Measurements from ENCODE around the gene GPRC5A. TPM values are rescaled to one million over a fixed set of nuclear protein-coding genes. Genes with fewer than 3 reads are reported as not detected.

GPRC5A gene
- total and polyA plus RNA-seq, 2 of the 8 experiments (the other 6 are each of a cell fraction or from before 2014, with no cell fraction given) = 1.0 to 1.4 TPM

DNA sequence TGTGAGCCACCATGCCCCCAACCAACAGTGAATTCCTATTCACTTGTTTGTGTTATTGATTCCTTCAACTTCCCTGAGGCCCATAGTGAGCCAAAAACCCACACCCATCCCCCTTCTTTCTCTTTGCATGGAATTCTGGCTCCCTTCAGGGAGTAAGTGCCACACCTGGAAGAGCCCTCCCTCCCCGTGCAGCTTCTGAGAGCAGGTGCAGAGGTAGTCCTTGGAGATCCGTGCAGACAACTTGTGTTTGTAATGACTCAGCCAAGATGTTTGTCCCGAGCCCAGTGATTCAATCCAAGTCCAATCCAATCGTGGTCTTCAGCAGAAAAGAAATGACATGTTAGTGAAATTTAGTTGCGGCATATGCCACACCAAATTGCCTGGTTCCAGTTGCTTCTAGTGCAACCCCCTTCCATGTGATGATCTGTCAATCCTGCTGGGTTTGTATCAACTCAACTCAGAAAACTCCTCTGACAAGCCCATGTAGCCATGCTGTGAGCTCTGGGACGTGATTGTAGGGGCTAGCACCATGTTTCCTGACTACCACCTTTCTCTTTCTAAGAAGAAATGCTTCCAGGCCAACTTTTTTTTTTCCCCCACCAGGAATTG lies 27.5 kb downstream of the GPRC5A start:
- Histone ChIP-seq H3K23ac (ENCODE audit: insufficient read length) (no peak overlapping the region), H2BK120ac (replicated peaks; ENCODE audit: low read depth, low read length) (no peak overlapping the region), H3K27me3 (replicated peaks in 1 of 4; ENCODE audit: control insufficient read depth in 3 of 4, extremely low read depth in 1 of 4, insufficient read depth in 3 of 4, low read length in 3 of 4) (no peaks in the 10 kb centered on the region; a peak in 1 of 7 replicates), H2BK15ac (ENCODE audit: low read length) (no peak overlapping the region), H3K4me3 (ENCODE audit: extremely low read depth in 1 of 4, insufficient read depth in 2 of 4, low read depth in 3 of 4, low read length in 4 of 4) (no peak overlapping the region), H4K20me1 (replicated peaks in 1 of 2; ENCODE audit: control insufficient read depth in 1 of 2, insufficient read depth in 2 of 2, low read length in 2 of 2) (no peaks in the 10 kb centered on the region), H4K91ac (replicated peaks; ENCODE audit: insufficient read length, low read length) (no peak overlapping the region), H3K14ac (ENCODE audit: insufficient read length) (no peak overlapping the region), H3K27ac (ENCODE audit: low read depth, low read length) (no peak overlapping the region), H2AK5ac (ENCODE audit: low read depth, low read length) (no peak overlapping the region), H2BK12ac (ENCODE audit: low read depth, low read length) (no peak overlapping the region), H3K9ac (replicated peaks in 1 of 4; ENCODE audit: extremely low read depth in 1 of 4, low read depth in 3 of 4, low read length in 3 of 4) (no peak overlapping the region), H3K79me1 (ENCODE audit: low read depth, low read length) (no peaks in the 10 kb centered on the region), H3K18ac (ENCODE audit: extremely low read depth, low read length) (no peak overlapping the region), H3K4me2 (ENCODE audit: insufficient read depth in 1 of 2, low read depth in 2 of 2, low read length in 2 of 2) (no peak overlapping the region), H3K36me3 (ENCODE audit: control insufficient read depth in 2 of 4, insufficient read depth in 4 of 4, low read length in 3 of 4) (no peaks in the 10 kb centered on the region), H3K4me1 (replicated peaks in 1 of 4; ENCODE audit: control insufficient read depth in 3 of 4, insufficient read depth in 4 of 4, low read length in 3 of 4) (peaks cover 0 to 8% (median 3%) of the 10 kb centered on the region in 4 experiments; a peak in 6 of 7 replicates), H3K23me2 (ENCODE audit: low read depth, low read length) (no peaks in the 10 kb centered on the region), H3K4ac (replicated peaks; ENCODE audit: insufficient read length, low read depth, low read length) (peak overlapping the region; percentile 57), H3K9me3 (ENCODE audit: insufficient read depth in 2 of 2, low read depth in 1 of 2, low read length in 1 of 2) (no peaks in the 10 kb centered on the region), H2AFZ (ENCODE audit: low read length) (peak overlapping the region; percentile 9; the same call in 1 of the 2 replicates), H4K8ac (ENCODE audit: extremely low read depth, insufficient read depth, low read length) (no peak overlapping the region), H4K5ac (ENCODE audit: insufficient read length, low read depth, low read length) (no peak overlapping the region), H2BK20ac (ENCODE audit: low read length) (no peak overlapping the region), H3K56ac (replicated peaks; ENCODE audit: insufficient read length, low read depth, low read length) (no peak overlapping the region), H2BK5ac (ENCODE audit: low read depth, low read length) (no peak overlapping the region), H3K79me2 (ENCODE audit: control insufficient read depth in 1 of 2, insufficient read depth in 2 of 2, low read length in 2 of 2) (no peaks in the 10 kb centered on the region)
- CTCF ChIA-PET (ENCODE audit: partially characterized antibody) = interaction anchor here (0.7 to 11.7 kb wide), 7 partner anchors 55 to 736 kb away, joined by 3 to 162 read pairs (median 4); partner anchors contain the start of gene FAM234B
- POLR2A ChIA-PET (ENCODE audit: partially characterized antibody) = interaction anchor here (0.7 kb wide), 1 partner anchor 57 kb away, joined by 3 read pairs; no protein-coding TSS in a partner anchor
- FAIRE-seq = no peak
- DNase-seq (ENCODE audit: low read depth in 1 of 2, low spot score in 2 of 2) = no peak
- 86% methylated on average over 6 of the region's 6 CpGs; no CpG with 5 or more reads in 1 of the 2 experiments for WGBS, 2 experiments (ENCODE audit: extremely low coverage in 1 of 2, insufficient coverage in 1 of 2, insufficient read length in 1 of 2, insufficient replicate concordance in 2 of 2, low coverage in 1 of 2, low lambda C conversion rate in 2 of 2, missing lambda C conversion rate in 1 of 2)
- no peak for TF ChIP-seq SAP30 (IDR thresholded peaks at IDR 0.05; ENCODE audit: insufficient read depth, insufficient replicate concordance, low read length)
- TF ChIP-seq, protein P1, sequence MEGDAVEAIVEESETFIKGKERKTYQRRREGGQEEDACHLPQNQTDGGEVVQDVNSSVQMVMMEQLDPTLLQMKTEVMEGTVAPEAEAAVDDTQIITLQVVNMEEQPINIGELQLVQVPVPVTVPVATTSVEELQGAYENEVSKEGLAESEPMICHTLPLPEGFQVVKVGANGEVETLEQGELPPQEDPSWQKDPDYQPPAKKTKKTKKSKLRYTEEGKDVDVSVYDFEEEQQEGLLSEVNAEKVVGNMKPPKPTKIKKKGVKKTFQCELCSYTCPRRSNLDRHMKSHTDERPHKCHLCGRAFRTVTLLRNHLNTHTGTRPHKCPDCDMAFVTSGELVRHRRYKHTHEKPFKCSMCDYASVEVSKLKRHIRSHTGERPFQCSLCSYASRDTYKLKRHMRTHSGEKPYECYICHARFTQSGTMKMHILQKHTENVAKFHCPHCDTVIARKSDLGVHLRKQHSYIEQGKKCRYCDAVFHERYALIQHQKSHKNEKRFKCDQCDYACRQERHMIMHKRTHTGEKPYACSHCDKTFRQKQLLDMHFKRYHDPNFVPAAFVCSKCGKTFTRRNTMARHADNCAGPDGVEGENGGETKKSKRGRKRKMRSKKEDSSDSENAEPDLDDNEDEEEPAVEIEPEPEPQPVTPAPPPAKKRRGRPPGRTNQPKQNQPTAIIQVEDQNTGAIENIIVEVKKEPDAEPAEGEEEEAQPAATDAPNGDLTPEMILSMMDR (IDR thresholded peaks at IDR 0.05; ENCODE audit: control extremely low read depth in 1 of 3, insufficient read depth in 1 of 3, low read depth in 1 of 3, low read length in 3 of 3) = no peak
- no peak for TF ChIP-seq RNF2 (IDR thresholded peaks at IDR 0.05; ENCODE audit: borderline replicate concordance, low read depth, low read length, missing control alignments, poor library complexity, severe bottlenecking)
- TF ChIP-seq GTF2F1 (IDR thresholded peaks at IDR 0.05; ENCODE audit: borderline replicate concordance, low read depth, low read length) = no peak
- no peak for TF ChIP-seq EGR1 (IDR thresholded peaks at IDR 0.05; ENCODE audit: borderline replicate concordance, low read depth, low read length)
- TF ChIP-seq SIN3A (conservative IDR thresholded peaks at IDR 0.05 in 1 of 2, IDR thresholded peaks at IDR 0.05 in 1 of 2; ENCODE audit: low read depth in 1 of 2, low read length in 2 of 2) = no peak
- TF ChIP-seq SIX5 (IDR thresholded peaks at IDR 0.05; ENCODE audit: low read depth, low read length) = no peak
- TF ChIP-seq SIRT6 (IDR thresholded peaks at IDR 0.05; ENCODE audit: low read length) = no peak
- TF ChIP-seq MAFK (IDR thresholded peaks at IDR 0.05; ENCODE audit: low read depth, low read length) = no peak
